Measurements from ENCODE around the gene RGS21. TPM values are rescaled to one million over a fixed set of nuclear protein-coding genes. Genes with fewer than 3 reads are reported as not detected.
A peak's percentile ranks its signal among the peaks of the same experiment; 100 is the strongest.
"Not testable (repeated sequence)": the region's sequence is repeated elsewhere in the genome, so short reads cannot be mapped to it uniquely, and the experiment has no call there.

Gene RGS21
- total RNA-seq, 1 donor from 2014 or later = not detected

DNA sequence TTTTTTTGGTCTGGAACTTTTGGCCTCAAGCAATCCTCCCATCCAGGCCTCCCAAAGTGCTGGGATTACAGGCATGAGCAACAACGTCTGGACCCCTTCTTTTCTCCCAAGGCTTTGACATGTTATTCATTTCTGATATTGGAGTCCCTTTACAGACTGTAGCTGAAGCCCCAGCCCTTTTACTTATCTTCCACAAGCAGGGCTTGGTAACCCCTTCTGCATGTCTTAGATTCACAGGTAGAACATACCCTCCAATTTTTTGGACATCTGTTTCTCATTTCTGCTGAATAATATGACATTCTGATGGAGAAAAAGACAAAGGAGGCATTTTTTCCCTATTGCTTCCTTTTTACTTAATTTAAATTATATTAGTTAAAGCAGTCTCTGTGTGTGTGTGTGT, 39.2 kb upstream of the RGS21 start:
- Histone ChIP-seq H3K36me3 (no peaks in the 10 kb centered on the region), H3K27me3 (ENCODE audit: low read depth) (no peaks in the 10 kb centered on the region), H3K9me3 (replicated peaks) (peaks cover 24% of the 10 kb centered on the region), H3K4me3 (no peak overlapping the region), H3K4me1 (no peaks in the 10 kb centered on the region), H3K27ac (replicated peaks) (no peak overlapping the region)
- TF ChIP-seq, protein P1, sequence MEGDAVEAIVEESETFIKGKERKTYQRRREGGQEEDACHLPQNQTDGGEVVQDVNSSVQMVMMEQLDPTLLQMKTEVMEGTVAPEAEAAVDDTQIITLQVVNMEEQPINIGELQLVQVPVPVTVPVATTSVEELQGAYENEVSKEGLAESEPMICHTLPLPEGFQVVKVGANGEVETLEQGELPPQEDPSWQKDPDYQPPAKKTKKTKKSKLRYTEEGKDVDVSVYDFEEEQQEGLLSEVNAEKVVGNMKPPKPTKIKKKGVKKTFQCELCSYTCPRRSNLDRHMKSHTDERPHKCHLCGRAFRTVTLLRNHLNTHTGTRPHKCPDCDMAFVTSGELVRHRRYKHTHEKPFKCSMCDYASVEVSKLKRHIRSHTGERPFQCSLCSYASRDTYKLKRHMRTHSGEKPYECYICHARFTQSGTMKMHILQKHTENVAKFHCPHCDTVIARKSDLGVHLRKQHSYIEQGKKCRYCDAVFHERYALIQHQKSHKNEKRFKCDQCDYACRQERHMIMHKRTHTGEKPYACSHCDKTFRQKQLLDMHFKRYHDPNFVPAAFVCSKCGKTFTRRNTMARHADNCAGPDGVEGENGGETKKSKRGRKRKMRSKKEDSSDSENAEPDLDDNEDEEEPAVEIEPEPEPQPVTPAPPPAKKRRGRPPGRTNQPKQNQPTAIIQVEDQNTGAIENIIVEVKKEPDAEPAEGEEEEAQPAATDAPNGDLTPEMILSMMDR (IDR thresholded peaks at IDR 0.05; ENCODE audit: borderline replicate concordance) = no peak
- no peak for DNase-seq
- intact Hi-C loops (cut with micrococcal nuclease) = no loop called here

DNA sequence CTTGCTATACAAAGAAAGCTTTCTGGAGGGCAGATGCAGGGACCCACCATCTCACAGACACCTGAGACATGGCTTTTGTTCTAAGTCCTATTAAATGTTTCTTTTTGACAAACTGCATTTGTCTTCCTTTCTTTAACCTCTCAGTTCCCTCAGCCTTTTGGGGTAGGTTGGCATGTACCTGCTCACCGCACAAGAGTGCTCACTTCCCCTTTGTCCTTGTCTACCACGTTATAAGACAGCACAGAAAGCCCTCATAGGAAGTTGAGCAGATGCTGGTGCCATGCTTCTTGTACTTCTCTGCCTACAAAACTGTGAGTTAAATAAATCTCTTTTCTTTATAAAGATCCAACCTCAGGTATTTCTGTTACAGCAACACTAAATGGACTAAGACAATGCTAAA, 31.9 kb upstream of the RGS21 start:
- H3K27me3 ChIP-seq (ENCODE audit: low read depth) = no peaks in the 10 kb centered on the region
- no peak overlapping the region for H3K27ac ChIP-seq (replicated peaks)
- no peaks in the 10 kb centered on the region for H3K4me1 ChIP-seq
- H3K9me3 ChIP-seq (replicated peaks) = peaks cover 79% of the 10 kb centered on the region
- no peak overlapping the region for H3K4me3 ChIP-seq
- no peak for DNase-seq
- TF ChIP-seq, protein P1 (IDR thresholded peaks at IDR 0.05; ENCODE audit: borderline replicate concordance) = no peak
- H3K36me3 ChIP-seq = no peaks in the 10 kb centered on the region
- intact Hi-C loops (cut with micrococcal nuclease) = no loop called here

DNA sequence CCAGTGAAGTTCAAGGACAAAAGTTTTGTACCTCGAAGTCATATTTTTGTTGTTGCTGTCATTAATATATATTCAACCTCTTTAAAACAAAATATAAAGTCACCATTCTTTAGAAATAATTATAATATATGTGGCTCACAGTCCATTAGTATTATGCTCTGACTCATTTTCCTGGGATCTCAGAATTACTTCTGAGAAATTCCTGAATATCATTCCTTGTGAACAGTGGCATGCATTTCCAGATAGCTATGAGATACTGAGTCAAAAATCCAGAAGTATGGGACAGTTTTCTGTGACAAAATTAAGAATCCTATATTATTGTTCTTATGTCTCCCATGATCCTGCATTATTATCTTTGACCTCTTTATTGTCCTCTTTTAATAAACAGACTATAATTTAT, 13.8 kb upstream of the RGS21 start:
- Histone ChIP-seq H3K9me3 (replicated peaks) (peaks cover 8% of the 10 kb centered on the region), H3K4me1 (no peaks in the 10 kb centered on the region), H3K27me3 (ENCODE audit: low read depth) (no peaks in the 10 kb centered on the region), H3K36me3 (no peaks in the 10 kb centered on the region), H3K4me3 (no peak overlapping the region), H3K27ac (replicated peaks) (no peak overlapping the region)
- intact Hi-C loops (cut with micrococcal nuclease) = no loop called here
- DNase-seq = no peak
- TF ChIP-seq, protein P1 (IDR thresholded peaks at IDR 0.05; ENCODE audit: borderline replicate concordance) = no peak

DNA sequence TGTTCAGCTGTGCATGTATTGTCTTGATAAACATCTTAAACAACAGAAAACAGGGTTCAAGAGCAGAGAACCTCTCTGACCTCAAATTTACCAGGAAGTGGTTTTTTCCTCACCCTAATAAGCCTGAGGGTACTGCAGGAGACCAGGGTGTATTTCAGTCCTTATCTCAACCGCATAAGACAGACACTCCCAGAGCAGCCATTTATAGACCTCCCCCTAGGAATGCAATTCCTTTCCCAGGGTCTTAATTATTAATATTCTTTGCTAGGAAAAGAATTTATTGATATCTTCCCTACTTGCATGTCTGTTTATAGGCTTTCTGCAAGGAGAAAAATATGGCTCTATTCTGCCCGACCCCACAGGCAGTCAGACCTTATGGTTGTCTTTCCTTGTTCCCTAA, 8.5 kb upstream of the RGS21 start:
- intact Hi-C loops (cut with micrococcal nuclease); H3K36me3 ChIP-seq; H3K27ac ChIP-seq (replicated peaks); H3K4me3 ChIP-seq; DNase-seq; H3K27me3 ChIP-seq (ENCODE audit: low read depth); H3K4me1 ChIP-seq: not testable (repeated sequence)
- peaks cover 24% of the 10 kb centered on the region for H3K9me3 ChIP-seq (replicated peaks)

DNA sequence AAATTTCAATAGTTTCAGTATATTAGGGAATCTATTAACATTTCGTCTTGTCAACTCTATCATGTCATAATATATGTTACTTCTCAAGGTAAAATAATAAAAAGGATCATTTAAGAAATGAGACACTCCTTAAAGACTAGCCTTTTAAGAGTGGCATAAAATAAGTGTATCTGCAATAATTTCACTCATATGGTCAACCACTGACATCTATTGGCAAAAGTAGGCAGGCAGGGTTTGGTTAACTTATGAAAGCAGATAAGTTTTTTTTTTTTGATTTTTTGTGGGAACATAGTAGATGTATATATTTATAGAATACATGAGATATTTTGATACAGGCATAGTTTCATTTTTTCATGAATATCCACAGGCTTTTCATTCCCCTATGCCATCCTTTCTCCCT, 5.5 kb upstream of the RGS21 start:
- Histone ChIP-seq H3K27ac (replicated peaks) (no peak overlapping the region), H3K9me3 (replicated peaks) (peaks cover 24% of the 10 kb centered on the region), H3K27me3 (ENCODE audit: low read depth) (no peaks in the 10 kb centered on the region), H3K36me3 (no peaks in the 10 kb centered on the region), H3K4me1 (no peaks in the 10 kb centered on the region), H3K4me3 (no peak overlapping the region)
- TF ChIP-seq, protein P1 (IDR thresholded peaks at IDR 0.05; ENCODE audit: borderline replicate concordance) = peak; percentile 58
- DNase-seq = no peak
- intact Hi-C loops (cut with micrococcal nuclease) = no loop called here

DNA sequence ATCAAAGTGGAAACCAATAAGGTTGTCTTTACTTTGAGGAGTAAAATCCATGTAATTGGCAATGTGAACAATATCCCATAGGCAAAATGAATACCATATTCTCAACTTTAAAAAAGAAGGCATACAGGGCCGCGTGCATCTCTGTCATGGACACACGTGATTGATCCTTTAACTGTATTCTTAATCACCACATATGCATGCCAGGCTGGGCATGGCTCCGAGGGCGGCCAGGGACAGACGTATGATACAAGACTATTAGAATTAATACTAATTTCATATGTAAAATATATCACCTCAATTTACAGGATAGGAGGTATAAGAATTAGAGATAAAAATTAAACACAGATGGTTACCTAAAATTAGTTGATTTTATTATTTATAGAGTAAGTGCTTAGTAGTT, 11.2 kb downstream of the RGS21 start:
- H3K9me3 ChIP-seq (replicated peaks) = no peaks in the 10 kb centered on the region
- TF ChIP-seq, protein P1 (IDR thresholded peaks at IDR 0.05; ENCODE audit: borderline replicate concordance) = no peak
- H3K36me3 ChIP-seq = no peaks in the 10 kb centered on the region
- H3K4me1 ChIP-seq = no peaks in the 10 kb centered on the region
- DNase-seq = no peak
- H3K27ac ChIP-seq (replicated peaks) = no peak overlapping the region
- no peak overlapping the region for H3K4me3 ChIP-seq
- intact Hi-C loops (cut with micrococcal nuclease) = no loop called here
- H3K27me3 ChIP-seq (ENCODE audit: low read depth) = no peaks in the 10 kb centered on the region

Data from left ventricle myocardium inferior (tissue), 1 donor.